ENCODE results near the gene MAPK14. TPM values are rescaled to one million over a fixed set of nuclear protein-coding genes. Genes with fewer than 3 reads are reported as not detected.
A peak's percentile ranks its signal among the peaks of the same experiment; 100 is the strongest.

Gene MAPK14
- total RNA-seq, 4 donors from 2014 or later: 44.4 to 91.7 (median 59.1) TPM

DNA sequence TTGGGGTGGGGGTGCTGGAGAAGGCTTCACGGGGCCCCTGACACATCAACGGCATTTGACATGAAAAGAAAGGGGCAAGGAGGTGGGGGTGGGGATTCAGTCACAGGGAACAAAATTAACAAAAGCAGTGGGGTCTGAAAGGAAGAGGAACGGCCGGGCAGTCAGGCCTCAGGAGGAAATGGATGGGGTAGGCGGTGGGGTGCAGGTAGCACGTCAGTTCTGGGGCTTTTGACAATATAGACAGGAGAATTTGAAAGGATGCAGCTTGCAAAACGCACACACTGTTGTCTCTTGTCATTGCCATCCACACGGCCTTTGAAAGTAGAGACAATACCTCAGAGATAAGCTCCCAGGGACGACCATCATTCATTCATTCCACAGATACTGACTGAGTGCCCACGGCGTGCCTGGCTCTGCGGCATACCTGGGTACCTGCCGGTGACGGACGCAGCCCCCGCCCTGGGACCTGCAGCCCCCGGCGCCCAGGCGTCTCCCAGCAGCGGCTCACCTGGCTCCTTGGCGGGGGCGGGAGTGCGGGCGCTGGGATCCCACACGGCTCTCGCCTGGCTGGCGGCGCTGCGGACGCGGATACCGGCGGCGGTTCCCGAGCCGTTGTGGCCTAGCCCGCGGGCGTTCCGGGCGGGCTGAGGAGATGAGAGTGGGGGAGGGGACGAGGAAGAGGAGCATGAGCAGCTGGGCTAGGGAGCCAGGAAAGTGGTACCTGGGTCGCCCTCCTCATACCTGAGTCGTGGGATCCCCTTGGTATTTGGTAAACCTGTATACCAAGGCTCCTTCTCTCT lies 3.4 kb upstream of the MAPK14 start, which contains the start of gene SLC26A8:
TSS of gene SLC26A8 (minus strand) at position 646 of the 800 bp plus-strand sequence. CDS start 4,934 bp downstream, outside the sequence.
- 16 to 61% methylated on average over 8 to 30 of the region's 44 CpGs for WGBS, 2 donors
- no peak within 1 kb of the TSS for H3K27ac ChIP-seq
- peak within 1 kb of the TSS in 3 of 4 donors; percentile 15 to 54 (median 21) for H3K4me3 ChIP-seq
- peaks cover 0 to 15% (median 0%) of the 10 kb centered on the region in 4 donors for H3K27me3 ChIP-seq
- DNase-seq: no peak
- peaks cover 0 to 12% (median 3%) of the 10 kb centered on the region in 3 donors for H3K4me1 ChIP-seq
- no peaks in the 10 kb centered on the region for H3K36me3 ChIP-seq
- no peaks in the 10 kb centered on the region for H3K9me3 ChIP-seq
- intact Hi-C loops (cut with DNase I): loop anchor here (10.0 kb wide), 1 partner anchor 171 kb away; the partner anchor contains the start of gene BRPF3
- TF ChIP-seq, protein P1, sequence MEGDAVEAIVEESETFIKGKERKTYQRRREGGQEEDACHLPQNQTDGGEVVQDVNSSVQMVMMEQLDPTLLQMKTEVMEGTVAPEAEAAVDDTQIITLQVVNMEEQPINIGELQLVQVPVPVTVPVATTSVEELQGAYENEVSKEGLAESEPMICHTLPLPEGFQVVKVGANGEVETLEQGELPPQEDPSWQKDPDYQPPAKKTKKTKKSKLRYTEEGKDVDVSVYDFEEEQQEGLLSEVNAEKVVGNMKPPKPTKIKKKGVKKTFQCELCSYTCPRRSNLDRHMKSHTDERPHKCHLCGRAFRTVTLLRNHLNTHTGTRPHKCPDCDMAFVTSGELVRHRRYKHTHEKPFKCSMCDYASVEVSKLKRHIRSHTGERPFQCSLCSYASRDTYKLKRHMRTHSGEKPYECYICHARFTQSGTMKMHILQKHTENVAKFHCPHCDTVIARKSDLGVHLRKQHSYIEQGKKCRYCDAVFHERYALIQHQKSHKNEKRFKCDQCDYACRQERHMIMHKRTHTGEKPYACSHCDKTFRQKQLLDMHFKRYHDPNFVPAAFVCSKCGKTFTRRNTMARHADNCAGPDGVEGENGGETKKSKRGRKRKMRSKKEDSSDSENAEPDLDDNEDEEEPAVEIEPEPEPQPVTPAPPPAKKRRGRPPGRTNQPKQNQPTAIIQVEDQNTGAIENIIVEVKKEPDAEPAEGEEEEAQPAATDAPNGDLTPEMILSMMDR (IDR thresholded peaks at IDR 0.05): no peak
- no peak for TF ChIP-seq POLR2A (IDR thresholded peaks at IDR 0.05)

DNA sequence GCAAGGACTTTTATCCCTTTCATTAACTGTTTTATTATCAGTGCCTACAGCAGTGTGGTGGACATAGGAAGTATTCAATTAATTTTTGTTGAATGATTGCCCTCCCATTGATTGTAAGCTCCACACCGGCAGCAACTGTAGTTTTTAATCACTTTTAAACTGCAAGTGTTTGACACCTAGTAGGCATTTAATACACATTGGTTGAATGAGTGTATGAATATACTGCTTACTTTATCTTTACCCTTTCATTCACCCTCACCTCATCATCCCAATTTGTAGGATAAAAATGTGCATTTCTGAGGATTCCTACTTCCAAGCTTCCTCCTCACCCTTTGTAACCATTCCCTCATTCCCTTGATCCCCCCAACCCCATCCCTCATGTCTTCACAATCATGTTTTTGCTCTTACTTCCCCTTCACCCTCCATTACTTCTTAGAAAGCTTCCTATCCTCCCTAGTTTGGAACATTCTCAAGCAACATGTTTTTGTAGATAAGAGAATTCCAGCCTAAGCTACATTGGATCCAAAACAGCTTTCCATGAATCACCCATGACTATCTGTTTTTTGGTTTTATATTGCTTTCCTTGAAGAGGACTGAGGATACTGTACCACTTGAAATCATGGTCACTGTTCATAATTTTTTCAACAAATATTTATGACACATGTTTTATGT lies 2.2 kb upstream of the MAPK14 start:
- no peak overlapping the region for H3K4me3 ChIP-seq
- TF ChIP-seq, protein P1 (IDR thresholded peaks at IDR 0.05): no peak
- TF ChIP-seq POLR2A (IDR thresholded peaks at IDR 0.05): no peak
- peaks cover 0 to 15% (median 0%) of the 10 kb centered on the region in 4 donors for H3K27me3 ChIP-seq
- no peak for DNase-seq
- H3K27ac ChIP-seq: no peak overlapping the region
- intact Hi-C loops (cut with DNase I): loop anchor here (10.0 kb wide), 1 partner anchor 169 kb away; the partner anchor contains the start of gene BRPF3
- 89 to 96% methylated on average over 1 of the region's 1 CpG for WGBS, 2 donors
- no peaks in the 10 kb centered on the region for H3K36me3 ChIP-seq
- no peaks in the 10 kb centered on the region for H3K9me3 ChIP-seq
- H3K4me1 ChIP-seq: peaks cover 6 to 22% (median 8%) of the 10 kb centered on the region in 3 donors

DNA sequence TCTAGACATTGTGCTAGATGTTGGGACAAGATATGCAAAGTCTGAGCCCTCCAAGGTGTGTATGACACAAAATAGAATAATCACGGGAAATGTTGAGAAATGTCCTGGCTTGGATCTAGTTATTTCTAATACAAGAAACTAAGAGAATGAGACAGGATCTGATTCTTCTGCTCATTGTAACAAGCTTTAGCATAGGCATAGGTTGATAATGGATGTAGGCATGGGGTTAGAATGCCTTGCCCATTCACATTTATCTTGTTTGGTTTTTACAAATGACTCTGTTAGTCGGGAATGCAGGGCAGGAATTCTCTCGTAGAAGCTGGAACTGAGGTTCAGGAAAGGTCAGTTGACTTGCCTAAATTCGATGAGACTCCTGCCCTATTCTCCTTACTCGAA lies 1.7 kb upstream of the MAPK14 start:
- no peak overlapping the region for H3K4me3 ChIP-seq
- DNase-seq: no peak
- 55 to 65% methylated on average over 5 of the region's 5 CpGs for WGBS, 2 donors
- intact Hi-C loops (cut with DNase I): loop anchor here (2.0 to 10.0 kb wide), 2 partner anchors 69 to 169 kb away; partner anchors contain the start of gene BRPF3
- TF ChIP-seq POLR2A (IDR thresholded peaks at IDR 0.05): no peak
- TF ChIP-seq, protein P1 (IDR thresholded peaks at IDR 0.05): no peak
- peaks cover 0 to 15% (median 0%) of the 10 kb centered on the region in 4 donors for H3K27me3 ChIP-seq
- no peaks in the 10 kb centered on the region for H3K9me3 ChIP-seq
- no peak overlapping the region for H3K27ac ChIP-seq
- no peaks in the 10 kb centered on the region for H3K36me3 ChIP-seq
- H3K4me1 ChIP-seq: peaks cover 11 to 27% (median 12%) of the 10 kb centered on the region in 3 donors

DNA sequence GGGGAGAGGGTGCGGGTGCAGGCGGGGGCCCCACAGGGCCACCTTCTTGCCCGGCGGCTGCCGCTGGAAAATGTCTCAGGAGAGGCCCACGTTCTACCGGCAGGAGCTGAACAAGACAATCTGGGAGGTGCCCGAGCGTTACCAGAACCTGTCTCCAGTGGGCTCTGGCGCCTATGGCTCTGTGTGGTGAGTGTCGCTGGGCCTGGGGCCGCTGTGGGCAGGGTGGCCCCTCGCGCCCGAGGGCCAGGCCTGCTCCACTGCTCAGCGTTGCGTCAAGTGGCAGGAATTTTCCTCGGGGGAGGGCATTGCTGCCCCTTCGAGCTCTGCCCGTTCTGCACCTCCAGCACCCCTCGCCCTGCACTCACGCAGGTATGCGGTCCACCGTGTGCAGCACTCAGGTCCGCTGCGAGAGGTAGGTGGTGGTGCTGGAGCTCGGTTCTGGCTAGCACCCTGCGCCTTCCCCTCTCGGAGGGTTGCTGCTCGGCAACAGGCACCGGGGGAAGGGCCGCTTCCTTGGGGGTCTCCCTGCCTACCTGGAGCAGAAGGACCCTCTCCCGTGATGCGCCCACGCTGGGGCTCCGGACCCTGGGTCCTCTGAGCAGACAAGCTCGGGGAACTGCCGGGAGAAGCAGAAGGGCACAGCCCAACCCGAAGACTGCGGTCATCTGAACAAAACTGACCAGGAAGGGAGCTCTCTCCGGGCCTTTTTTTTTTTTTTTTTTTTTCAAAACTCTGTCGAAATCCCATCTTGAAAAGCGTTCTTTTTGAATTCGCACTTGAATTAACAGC lies 674 bp downstream of the MAPK14 start:
- intact Hi-C loops (cut with DNase I): loop anchor here (10.0 kb wide), 1 partner anchor 167 kb away; the partner anchor contains the start of gene BRPF3
- H3K4me1 ChIP-seq: peaks cover 16 to 50% (median 22%) of the 10 kb centered on the region in 3 donors
- H3K9me3 ChIP-seq: no peaks in the 10 kb centered on the region
- H3K27me3 ChIP-seq: peaks cover 0 to 12% (median 0%) of the 10 kb centered on the region in 4 donors
- TF ChIP-seq POLR2A (IDR thresholded peaks at IDR 0.05): no peak
- TF ChIP-seq, protein P1 (IDR thresholded peaks at IDR 0.05): no peak
- peak overlapping the region; percentile 92 to 94 (median 94) for H3K27ac ChIP-seq
- DNase-seq: no peak
- 0 to 1% methylated on average over 6 to 15 of the region's 44 CpGs for WGBS, 2 donors
- peak overlapping the region; percentile 79 to 98 (median 93) for H3K4me3 ChIP-seq
- no peaks in the 10 kb centered on the region for H3K36me3 ChIP-seq
